ENCODE data around the gene AGT.
"Not testable (repeated sequence)": the region's sequence is repeated elsewhere in the genome, so short reads cannot be mapped to it uniquely, and the experiment has no call there.

The AGT gene

DNA sequence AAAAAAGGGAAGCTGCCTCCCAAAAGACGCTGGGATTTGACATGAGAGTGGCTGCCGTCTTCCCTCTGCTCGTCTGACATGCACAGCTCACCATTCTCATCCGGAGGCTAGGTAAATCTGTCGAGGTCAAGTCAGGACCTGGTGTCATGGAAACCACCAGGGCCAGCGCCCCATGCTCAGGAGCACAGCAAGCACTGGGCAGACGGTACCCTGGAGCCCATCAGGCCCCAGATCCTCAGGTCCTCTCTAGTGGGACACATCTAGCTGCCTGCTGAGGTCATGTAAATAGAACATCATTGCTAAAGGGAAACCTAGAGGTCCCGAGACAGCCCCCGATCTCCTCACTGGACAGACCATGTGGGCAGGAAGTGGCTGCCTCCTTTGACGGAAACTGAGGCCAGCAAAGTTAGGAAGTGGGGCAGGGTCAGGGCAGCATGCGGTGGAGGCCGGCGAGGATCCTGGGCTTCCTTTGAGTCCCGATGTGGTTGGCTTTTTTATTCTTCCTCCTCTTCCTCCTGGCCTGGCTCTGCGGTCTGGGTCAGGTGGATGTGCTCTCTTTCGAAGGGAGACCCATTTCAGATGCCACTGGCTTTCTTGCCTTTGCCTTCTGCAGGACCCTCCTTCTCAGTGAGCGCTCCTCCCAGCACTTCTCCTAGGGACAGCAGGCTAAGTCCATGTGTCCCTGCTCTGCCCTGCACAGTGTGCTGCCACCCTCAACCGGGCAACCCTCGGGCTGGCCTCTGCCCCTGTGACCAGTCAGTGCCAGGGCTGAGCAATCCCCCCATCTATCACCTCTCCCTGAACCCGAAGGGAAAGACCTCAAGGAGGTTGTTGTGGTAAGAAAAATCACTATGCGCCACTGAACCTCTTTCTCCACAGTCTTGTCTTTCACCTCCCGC lies 5.9 kb downstream of the AGT start:
- no peak for DNase-seq (ENCODE audit: low read depth, low spot score)

GRCh38 chr1:230706887-230707731 lies 6.8 kb downstream of the AGT start:
- no peak for DNase-seq (ENCODE audit: low read depth, low spot score)

GRCh38 chr1:230706020-230706699 lies 7.8 kb downstream of the AGT start:
- DNase-seq (ENCODE audit: low read depth, low spot score) = no peak

DNA sequence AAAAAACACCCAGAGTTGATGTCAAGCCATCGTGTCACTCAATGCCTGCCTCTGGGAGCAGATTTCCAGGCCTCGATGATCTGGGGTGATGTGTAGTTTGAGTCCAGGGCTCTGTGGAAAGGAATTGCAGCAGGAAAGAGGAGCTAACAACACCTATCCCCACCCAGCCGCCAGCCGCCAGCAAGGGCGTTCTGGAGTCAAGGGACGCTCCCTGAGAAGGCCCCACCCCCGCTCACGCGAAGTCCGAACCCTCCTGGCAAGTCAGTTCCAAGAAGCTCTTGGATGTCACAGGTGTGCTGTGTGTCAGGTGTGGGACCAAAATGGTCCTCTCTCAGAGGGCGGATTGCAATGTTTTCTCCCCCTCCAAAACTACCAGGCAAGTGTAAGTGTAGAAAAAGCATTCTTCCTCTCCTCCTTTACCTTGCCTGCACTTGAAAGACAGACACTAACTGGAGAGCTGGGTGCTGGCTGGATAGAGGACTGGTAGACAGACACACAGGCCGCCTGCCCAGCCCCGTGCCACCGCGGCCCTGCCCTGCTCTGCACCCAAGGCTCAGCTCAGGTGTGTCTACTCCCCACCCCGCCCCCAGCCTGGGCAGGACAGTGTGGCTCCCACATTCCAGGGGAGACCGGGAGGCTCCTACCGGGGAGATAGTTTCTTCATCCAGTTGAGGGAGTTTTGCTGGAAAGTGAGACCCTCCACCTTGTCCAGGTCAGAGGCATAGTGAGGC lies 8.5 kb downstream of the AGT start:
- no peak for DNase-seq (ENCODE audit: low read depth, low spot score)

- DNase-seq (ENCODE audit: low read depth, low spot score) = no peak
Measured at GRCh38 chr1:230704830-230705229, 9.1 kb downstream of the AGT start.

DNA sequence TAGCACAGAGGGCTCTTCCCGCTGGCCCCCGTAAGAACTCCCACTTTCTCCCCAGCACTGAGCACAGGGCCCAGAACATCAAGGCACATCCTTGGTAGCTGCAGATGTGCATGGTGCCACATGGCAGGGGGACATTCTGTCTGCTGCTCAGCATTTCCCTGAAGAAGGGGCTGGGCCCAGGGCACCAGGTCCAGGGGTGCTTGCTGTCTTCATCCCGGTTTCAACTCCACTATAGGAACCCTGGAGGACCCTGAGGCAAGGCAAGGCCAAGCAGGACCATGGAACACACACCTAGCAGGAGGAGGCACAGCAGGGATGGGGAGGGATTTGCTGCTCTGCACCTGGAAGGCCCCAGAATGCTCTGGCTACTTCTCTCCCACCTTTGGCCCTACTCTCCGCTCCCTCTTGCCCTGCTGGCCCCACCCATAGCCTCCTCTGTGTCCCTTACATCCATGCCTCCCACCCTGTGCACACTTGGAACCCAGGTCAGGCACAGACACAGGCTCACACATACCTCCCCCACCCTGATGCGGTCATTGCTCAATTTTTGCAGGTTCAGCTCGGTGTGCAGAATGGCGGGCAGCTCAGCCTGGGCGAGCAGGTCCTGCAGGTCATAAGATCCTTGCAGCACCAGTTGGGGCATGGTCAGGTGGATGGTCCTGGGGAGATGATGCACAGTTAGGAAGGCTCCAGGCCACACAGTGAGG lies 10.1 kb downstream of the AGT start:
- DNase-seq (ENCODE audit: low read depth, low spot score) = no peak

DNA sequence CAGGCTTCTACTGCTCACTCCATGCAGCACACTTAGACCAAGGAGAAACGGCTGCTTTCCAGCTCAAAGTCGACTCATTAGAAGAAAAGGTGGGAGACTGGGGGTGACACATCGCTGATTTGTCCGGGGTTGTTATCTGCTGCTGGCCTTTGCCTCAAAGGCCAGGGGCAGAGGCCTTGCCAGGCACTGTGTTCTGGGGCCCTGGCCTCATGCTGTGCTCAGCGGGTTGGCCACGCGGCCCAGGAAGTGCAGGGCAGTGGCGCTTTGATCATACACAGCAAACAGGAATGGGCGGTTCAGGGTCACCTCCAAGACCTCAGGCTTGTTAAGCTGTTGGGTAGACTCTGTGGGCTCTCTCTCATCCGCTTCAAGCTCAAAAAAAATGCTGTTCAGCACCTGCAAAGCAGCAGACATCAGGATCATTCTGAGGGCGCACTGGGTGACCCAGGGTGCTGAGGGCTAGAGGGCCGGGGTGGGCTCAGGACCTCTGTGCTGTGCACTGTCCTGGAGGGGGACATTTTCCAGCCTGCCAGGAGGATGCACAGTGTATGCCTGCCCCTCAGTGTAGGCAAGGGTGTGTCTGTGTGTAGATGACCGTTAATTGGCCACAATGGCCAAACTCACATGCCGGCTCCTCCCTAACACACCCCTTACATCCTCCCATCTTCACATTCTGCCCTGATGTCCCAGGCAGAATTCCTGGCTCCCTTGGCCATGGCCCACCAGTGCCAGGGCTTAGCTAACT lies 10.8 kb downstream of the AGT start:
- DNase-seq (ENCODE audit: low read depth, low spot score) = no peak

GRCh38 chr1:230701895-230702768 lies 11.8 kb downstream of the AGT start:
- no peak for DNase-seq (ENCODE audit: low read depth, low spot score)

- DNase-seq (ENCODE audit: low read depth, low spot score) = no peak
Measured at GRCh38 chr1:230701434-230701833, 12.5 kb downstream of the AGT start.

GRCh38 chr1:230700132-230700531 lies 13.8 kb downstream of the AGT start:
- DNase-seq (ENCODE audit: low read depth, low spot score) = no peak

DNA sequence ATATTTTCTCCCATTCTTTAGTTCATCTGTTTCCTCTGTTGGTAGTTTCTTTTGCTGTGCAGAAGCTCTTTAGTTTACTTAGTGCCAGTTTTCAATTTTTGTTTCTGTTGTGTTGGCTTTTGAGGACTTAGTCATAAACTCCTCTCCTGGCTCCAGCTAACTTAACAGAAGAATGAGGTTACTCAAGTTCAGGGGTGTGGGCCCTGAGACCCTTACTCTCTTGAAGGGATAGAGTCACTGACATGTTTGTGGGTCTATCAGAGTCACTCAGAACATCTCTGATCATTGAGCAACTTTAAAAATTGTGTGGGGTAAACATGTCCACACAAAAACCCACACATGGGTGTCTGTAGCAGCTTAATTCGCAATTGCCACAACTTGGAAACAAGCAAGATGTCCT lies 14.2 kb downstream of the AGT start:
- DNase-seq (ENCODE audit: low read depth, low spot score) = no peak

GRCh38 chr1:230698964-230699363 lies 15.0 kb downstream of the AGT start:
- not testable (repeated sequence) for DNase-seq (ENCODE audit: low read depth, low spot score)

GRCh38 chr1:230698130-230698529 lies 15.8 kb downstream of the AGT start:
- no peak for DNase-seq (ENCODE audit: low read depth, low spot score)

GRCh38 chr1:230696722-230697437 lies 17.0 kb downstream of the AGT start:
- no peak for DNase-seq (ENCODE audit: low read depth, low spot score)

DNA sequence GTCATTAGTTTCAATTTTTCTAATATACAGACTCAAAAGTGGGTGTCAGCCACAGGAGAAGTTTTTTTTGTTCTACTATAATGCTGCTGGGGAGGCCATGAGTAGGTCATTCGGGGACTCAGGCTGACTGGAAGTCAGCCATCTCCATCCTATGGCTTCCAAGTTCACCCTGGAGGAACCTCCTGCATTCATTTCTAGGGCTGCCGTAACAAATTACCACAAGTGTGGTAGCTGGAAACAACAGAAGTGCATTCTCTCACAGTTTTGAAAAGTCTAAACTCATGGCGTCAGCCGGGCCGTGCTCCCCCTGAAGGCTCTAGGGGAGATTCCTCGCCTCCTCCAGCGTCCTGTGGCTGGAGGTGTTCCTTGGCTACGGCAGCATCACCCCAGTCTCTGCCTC lies 17.7 kb downstream of the AGT start:
- no peak for DNase-seq (ENCODE audit: low read depth, low spot score)

GRCh38 chr1:230694991-230695390 lies 18.9 kb downstream of the AGT start:
- DNase-seq (ENCODE audit: low read depth, low spot score) = no peak

GRCh38 chr1:230694464-230694863 lies 19.5 kb downstream of the AGT start:
- DNase-seq (ENCODE audit: low read depth, low spot score) = no peak

- no peak for DNase-seq (ENCODE audit: low read depth, low spot score)
Measured at GRCh38 chr1:230693777-230694176, 20.1 kb downstream of the AGT start.

Data from activated naive CD8-positive, alpha-beta T cell treated with anti-CD3 and anti-CD28 coated beads, Interleukin-2, amount 50 U/mL, for 16 hours (primary cell).